Cardiac muscle cell (in vitro differentiated cells and primary cell): ENCODE data around the gene SDC1. TPM values are rescaled to one million over a fixed set of nuclear protein-coding genes. Genes with fewer than 3 reads are reported as not detected.

ENCODE experiments used
- DNase-seq, 2 donors: peaks; one replicate each; pipeline versions ENCODE4 v3.0.0 to v3.0.0-alpha.2; 2010 to 2017; ENCODE audit warnings: low read depth in 1 of 2, low spot score in 1 of 2
- H3K27ac ChIP-seq: fragments of 200-600 bp; sonication (generic); 2 replicates; pipeline ENCODE4 v1.5.1; 2016
- H3K27me3 ChIP-seq: fragments of 200-600 bp; sonication (generic); 2 replicates; pipeline ENCODE4 v1.6.0; 2016; ENCODE audit warnings: control low read depth
- H3K36me3 ChIP-seq: fragments of 200-600 bp; sonication (generic); 2 replicates; pipeline ENCODE4 v1.5.1; 2016; ENCODE audit warnings: control low read depth
- H3K4me1 ChIP-seq: fragments of 200-600 bp; sonication (generic); 2 replicates; pipeline ENCODE4 v1.8.1; 2017; ENCODE audit warnings: low read depth, mild to moderate bottlenecking, mixed run types
- H3K4me3 ChIP-seq: fragments of 200-600 bp; sonication (generic); 2 replicates; pipeline ENCODE4 v1.5.1; 2016; ENCODE audit warnings: mild to moderate bottlenecking
- H3K9me3 ChIP-seq: fragments of 200-600 bp; sonication (generic); 2 replicates; pipeline ENCODE4 v1.5.1; 2017; ENCODE audit warnings: low read depth, mild to moderate bottlenecking, control low read depth
- polyA plus RNA-seq: library from polyadenylated mRNA; unstranded; fragments of >200 nt; fragmentation: Nextera tagmentation; extraction: Ambion mirVana; gene quantifications from 2 replicates; pipeline ENCODE4 v1.2.1, GENCODE V29; 2016
- total RNA-seq: library from RNA; depleted of rRNA; stranded (reverse); fragments of >200 nt; gene quantifications from 2 replicates; pipeline ENCODE4 v1.2.3, GENCODE V29; 2016
- TF ChIP-seq, protein P1 (sequence below): IDR thresholded peaks from 2 replicates; pipeline ENCODE4 v1.5.1; 2012; ENCODE audit warnings: low read depth, mild to moderate bottlenecking, low read length

SDC1 gene
- total and polyA plus RNA-seq, 2 experiments from 2014 or later, result 13.3 to 14.0 TPM

DNA sequence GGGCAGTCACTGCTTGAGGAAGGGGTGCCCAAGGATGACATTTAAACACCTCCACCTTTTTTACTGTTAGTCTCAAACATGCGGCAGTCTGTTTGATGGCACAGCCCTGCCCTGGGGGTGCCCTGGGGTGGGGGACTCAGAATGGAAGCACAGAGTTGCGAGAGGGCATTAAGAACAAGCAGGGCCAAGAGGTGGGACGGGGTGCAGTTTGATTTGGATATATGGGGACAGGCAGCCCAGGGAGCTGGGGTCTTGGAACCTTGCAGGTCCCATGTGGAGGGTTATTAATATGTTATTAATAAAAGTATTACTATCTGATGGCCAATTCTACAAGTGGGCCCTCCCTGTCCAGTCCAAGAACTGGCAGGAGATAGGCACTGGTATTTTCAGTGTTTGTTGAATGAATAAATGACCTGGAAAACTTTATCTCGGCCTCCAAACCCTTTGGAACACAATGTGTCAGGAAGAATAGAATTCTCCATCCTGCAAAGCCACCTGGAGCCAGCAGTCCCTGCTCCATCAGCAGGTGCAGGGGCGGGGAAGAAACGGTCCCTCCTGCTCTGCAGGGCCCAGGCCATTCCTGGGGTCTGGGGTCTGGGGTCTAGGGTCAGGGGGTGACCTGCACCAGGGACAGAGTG, 25.2 kb downstream of the SDC1 start:
- Histone ChIP-seq H3K36me3 (no peaks in the 10 kb centered on the region), H3K9me3 (no peaks in the 10 kb centered on the region), H3K27me3 (no peaks in the 10 kb centered on the region), H3K27ac (no peak overlapping the region), H3K4me1 (peaks cover 10% of the 10 kb centered on the region), H3K4me3 (no peak overlapping the region)
- TF ChIP-seq, protein P1, sequence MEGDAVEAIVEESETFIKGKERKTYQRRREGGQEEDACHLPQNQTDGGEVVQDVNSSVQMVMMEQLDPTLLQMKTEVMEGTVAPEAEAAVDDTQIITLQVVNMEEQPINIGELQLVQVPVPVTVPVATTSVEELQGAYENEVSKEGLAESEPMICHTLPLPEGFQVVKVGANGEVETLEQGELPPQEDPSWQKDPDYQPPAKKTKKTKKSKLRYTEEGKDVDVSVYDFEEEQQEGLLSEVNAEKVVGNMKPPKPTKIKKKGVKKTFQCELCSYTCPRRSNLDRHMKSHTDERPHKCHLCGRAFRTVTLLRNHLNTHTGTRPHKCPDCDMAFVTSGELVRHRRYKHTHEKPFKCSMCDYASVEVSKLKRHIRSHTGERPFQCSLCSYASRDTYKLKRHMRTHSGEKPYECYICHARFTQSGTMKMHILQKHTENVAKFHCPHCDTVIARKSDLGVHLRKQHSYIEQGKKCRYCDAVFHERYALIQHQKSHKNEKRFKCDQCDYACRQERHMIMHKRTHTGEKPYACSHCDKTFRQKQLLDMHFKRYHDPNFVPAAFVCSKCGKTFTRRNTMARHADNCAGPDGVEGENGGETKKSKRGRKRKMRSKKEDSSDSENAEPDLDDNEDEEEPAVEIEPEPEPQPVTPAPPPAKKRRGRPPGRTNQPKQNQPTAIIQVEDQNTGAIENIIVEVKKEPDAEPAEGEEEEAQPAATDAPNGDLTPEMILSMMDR, result no peak
- no peak for DNase-seq

DNA sequence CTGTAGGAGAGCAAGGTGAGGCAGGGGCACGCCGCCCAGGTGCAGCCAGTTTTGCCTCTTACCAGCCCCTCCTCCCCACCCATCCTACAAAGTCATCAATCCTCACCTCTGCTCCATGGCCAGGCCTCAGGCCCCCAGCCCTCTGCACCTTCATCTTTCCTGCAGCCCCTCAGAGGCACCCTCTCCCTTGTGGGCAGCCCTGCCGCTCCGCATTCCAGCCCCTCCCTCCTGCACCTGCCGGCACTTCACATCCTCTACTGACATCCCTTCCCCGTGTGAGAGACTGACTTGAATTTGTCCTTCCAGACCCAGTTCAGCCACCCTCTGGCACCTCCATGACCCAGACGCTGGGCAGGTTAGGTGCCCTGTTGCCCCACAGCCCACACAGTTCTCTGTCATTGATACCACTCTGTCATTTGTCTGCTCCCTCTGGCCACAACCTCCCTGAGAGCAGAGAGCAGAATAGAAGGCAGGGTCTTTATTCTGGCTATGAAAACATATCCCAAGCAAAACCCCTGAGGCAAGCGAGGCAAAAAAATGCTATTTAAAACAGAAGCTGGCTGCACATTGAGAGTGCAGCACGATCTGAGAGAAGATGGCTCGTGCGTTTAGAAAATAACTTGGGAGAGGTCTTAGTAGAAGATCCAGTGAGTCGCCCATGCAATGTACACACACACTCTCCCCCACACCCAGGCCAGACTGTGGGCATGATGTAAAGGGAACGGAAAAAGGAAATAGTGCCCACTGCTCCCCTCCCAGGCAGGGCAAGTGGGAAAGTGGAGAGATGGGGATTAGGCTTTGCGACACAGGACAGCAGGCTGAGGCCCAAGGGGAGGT, 25.9 kb downstream of the SDC1 start:
- Histone ChIP-seq H3K36me3 (no peaks in the 10 kb centered on the region), H3K27ac (no peak overlapping the region), H3K4me3 (no peak overlapping the region), H3K27me3 (no peaks in the 10 kb centered on the region), H3K4me1 (peaks cover 15% of the 10 kb centered on the region), H3K9me3 (no peaks in the 10 kb centered on the region)
- DNase-seq, result no peak
- TF ChIP-seq, protein P1, result no peak

DNA sequence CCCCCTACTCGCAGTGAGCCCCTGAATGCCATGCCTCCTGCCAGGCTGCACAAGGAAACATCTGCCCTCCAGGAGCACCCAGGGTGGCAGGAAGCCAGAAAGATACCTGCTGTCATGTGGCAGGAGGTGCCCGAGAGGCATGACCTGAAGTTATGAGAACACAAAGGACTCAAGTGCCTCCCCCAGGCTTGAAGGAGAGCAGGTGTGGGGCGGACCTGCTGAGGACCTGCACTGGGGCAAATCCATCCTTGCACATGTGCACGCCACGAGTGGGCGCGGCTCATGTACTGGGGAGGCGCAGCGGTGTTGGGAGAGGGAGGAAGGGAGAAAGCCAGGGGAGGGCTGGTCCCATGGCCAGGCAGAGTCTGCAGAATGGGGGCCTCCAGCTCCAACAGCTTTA, 26.9 kb downstream of the SDC1 start:
- no peak for DNase-seq
- Histone ChIP-seq H3K4me1 (peaks cover 15% of the 10 kb centered on the region), H3K27me3 (no peaks in the 10 kb centered on the region), H3K27ac (no peak overlapping the region), H3K9me3 (no peaks in the 10 kb centered on the region), H3K36me3 (no peaks in the 10 kb centered on the region), H3K4me3 (no peak overlapping the region)
- TF ChIP-seq, protein P1, result no peak

DNA sequence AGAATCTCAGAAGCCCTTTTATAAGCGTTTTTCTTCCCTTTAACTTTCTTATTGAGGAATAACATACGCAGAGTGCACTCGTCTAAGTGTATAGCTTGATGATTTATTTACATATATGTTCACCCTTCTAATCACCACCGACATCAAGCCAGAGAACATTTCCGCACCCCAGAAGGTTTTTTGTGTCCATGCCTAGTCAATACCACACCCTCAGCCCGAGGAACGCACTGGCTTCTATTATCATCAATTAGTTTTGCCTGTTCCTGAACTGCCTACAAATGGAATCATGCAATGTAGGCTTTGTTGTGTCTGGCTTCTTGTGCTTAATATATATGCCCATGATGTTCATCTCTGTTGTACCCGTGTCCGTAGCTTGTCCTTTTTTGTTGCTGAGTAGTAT, 27.7 kb downstream of the SDC1 start:
- TF ChIP-seq, protein P1, result no peak
- H3K9me3 ChIP-seq, result no peaks in the 10 kb centered on the region
- H3K36me3 ChIP-seq, result no peaks in the 10 kb centered on the region
- DNase-seq, result no peak
- H3K27ac ChIP-seq, result no peak overlapping the region
- H3K4me3 ChIP-seq, result no peak overlapping the region
- no peaks in the 10 kb centered on the region for H3K27me3 ChIP-seq
- peaks cover 15% of the 10 kb centered on the region for H3K4me1 ChIP-seq

DNA sequence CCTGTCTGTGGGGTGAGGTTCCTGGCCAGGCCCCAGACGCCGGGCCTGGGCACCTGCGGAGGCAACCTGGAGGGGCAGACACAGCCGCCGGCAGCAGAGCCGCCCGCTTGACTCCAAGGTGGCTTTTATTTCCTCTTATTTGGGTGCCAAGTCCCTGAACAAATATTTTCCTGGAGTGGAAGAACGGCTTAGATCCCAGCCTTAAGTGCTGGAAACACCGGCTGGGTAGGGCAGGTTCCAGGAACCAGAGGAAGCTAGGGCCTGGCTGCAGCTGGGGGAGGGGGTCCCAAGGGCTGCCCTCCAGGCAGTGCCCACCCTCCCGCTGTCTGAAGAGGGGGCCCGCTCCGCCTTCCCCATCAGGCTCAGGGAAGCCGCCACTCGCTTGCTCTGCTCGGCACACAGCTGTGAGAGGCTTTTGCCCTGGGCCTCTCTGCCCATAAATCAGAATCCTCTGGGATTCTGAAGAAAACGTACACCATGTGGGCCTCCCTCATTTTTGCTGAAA, 28.2 kb downstream of the SDC1 start:
- peaks cover 15% of the 10 kb centered on the region for H3K4me1 ChIP-seq
- peak overlapping the region; percentile 13 for H3K27ac ChIP-seq
- H3K27me3 ChIP-seq, result no peaks in the 10 kb centered on the region
- H3K36me3 ChIP-seq, result no peaks in the 10 kb centered on the region
- TF ChIP-seq, protein P1, result no peak
- DNase-seq, result no peak
- H3K9me3 ChIP-seq, result no peaks in the 10 kb centered on the region
- no peak overlapping the region for H3K4me3 ChIP-seq
